T47D (cell line): ENCODE data around the gene NDUFAF3.

ENCODE experiments used
- DNase-seq, 2 experiments: peaks; one replicate each; pipeline versions ENCODE4 v3.0.0 to v3.0.0-alpha.2; 2011 to 2012; ENCODE audit warnings: low read depth in 1 of 2, low spot score in 1 of 2
- JUND ChIP-seq: IDR thresholded peaks from 2 replicates; pipeline ENCODE4 v1.6.1; 2012; ENCODE audit warnings: low read depth
- in situ Hi-C: cut with HindIII; loops from 2 replicates; pipeline ENCODE4 v1.10.0; 2016; ENCODE audit warnings: low sequenced_read_pairs, low pct_unique_long_range_greater_than_20kb

NDUFAF3 gene, protein sequence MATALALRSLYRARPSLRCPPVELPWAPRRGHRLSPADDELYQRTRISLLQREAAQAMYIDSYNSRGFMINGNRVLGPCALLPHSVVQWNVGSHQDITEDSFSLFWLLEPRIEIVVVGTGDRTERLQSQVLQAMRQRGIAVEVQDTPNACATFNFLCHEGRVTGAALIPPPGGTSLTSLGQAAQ

DNA sequence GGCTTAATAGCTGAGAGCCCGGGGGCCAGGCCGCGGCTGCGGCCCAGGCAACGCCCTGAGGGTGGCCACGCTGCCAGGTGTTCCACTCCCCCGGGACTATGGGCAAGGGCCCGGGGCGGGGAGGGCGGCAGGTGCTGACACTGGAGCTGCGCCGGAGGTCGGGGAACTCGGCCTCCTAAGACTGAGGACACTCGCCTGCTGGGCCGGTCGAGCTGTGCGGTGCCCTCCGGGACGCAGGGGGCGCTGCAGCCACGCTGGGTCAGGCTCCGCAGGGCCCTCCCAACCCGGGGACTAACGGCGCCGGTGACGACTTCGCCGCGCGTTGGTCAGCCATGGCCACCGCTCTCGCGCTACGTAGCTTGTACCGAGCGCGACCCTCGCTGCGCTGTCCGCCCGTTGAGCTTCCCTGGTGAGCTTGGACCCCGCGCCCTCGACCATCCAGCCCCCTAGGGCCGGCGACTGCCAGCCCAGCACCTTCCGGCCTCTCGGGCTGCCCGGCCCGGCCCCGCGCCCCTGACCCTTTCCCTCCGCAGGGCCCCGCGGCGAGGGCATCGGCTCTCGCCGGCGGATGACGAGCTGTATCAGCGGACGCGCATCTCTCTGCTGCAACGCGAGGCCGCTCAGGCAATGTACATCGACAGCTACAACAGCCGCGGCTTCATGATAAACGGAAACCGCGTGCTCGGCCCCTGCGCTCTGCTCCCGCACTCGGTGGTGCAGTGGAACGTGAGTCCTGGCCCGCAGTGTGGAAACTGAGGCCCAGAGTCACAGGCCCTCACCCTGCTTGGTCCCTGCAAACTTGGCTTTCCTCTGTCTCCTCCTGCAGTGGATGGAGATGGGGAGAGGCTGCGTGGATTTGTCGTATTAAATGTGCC, at the start of gene NDUFAF3:
TSS of gene NDUFAF3 (plus strand) at position 309 of the 875 bp plus-strand sequence. CDS start at position 333, 24 bp downstream.
- TF ChIP-seq JUND = no peak
- in situ Hi-C loops = no loop called here
- peak; percentile 57 to 96 for DNase-seq

DNA sequence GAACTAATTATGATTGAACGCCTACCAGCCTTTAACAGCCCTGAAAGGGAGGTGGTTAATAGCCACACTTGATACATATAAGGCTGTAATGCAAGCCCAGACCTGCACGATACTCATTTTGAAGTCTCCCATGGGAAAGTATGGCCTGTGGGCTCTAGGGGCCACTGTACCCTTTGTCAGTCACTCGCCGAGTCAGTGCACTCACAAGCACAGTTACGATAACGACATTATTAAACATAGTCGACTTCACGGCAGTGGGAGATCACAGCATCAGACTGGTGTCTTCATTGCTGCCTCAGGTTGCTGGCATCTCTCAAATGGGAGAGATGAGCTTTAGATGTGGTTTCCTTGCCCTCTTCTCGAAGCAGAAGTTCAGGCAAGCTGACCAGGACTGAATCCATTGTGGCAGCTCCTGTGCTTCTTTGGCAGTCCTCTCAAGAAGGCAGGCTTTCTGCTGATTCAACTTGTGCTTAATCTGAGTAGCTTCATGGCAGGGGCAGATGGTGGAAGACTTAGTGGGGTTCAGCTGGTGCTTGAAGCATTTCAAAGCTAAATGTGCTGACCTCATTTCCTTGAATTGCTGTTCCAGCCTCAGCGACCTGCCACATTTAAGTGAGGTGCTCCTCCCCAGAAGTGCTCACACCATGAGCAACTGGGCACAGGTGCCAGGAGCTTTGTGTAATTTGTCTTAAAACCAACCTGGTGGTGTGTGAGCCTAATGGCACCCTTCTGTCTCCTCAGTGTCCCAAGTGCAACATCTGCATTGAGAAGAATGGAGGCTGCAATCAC, 47.7 kb upstream of the NDUFAF3 start:
- DNase-seq = no peak
- in situ Hi-C loops = no loop called here
- TF ChIP-seq JUND = no peak

DNA sequence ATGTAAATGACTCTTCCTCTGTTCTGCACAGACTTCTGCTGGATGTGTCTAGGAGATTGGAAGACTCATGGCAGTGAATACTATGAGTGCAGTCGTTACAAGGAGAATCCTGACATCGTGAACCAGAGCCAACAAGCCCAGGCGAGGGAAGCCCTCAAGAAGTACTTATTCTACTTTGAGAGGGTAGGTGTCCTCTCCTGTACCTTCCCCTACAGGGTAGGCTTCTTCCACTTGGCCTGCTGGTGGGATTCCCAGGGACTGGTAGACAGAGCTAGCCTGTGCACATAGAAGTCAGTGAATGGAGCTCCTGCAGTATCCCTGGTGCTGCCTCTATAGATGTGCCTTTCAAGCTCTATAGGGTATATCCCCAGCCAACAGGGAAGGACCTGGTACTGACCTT, 42.5 kb upstream of the NDUFAF3 start:
- no peak for TF ChIP-seq JUND
- in situ Hi-C loops = no loop called here
- DNase-seq = no peak

DNA sequence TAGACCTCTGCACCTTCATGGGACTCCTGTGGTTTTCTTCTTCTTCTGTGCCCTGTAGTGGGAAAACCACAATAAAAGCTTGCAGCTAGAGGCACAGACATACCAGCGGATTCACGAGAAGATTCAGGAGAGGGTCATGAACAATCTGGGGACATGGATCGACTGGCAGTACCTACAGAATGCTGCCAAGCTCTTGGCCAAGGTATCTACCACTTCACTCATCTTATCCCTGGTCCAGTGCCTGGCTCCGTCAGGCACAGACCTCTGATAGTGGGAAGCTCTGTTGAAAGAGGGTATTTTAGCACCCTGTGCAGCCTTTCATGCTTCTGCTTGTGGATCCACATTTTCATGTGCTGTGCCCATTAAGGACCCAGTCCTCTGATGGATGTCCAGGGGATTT, 41.6 kb upstream of the NDUFAF3 start:
- no peak for TF ChIP-seq JUND
- no peak for DNase-seq
- in situ Hi-C loops = no loop called here

DNA sequence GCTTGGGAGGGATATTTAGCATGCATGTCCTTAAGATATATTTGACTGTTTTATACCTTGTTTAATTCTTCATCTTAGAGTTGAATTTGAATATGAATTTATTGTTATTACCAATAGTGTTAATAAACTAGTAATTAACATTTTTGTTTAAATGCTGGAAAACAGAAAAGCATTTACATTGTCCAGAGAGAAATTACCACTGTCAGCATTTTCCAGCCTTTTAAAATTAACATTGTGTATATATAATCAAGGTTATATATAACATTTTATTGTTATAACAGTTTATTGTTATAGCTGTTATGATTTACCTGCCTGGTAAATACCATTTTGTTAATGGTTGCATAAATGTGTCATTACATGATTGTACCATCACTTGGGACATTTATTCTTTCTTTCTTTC, 39.9 kb upstream of the NDUFAF3 start:
- no peak for TF ChIP-seq JUND
- in situ Hi-C loops = no loop called here
- no peak for DNase-seq

DNA sequence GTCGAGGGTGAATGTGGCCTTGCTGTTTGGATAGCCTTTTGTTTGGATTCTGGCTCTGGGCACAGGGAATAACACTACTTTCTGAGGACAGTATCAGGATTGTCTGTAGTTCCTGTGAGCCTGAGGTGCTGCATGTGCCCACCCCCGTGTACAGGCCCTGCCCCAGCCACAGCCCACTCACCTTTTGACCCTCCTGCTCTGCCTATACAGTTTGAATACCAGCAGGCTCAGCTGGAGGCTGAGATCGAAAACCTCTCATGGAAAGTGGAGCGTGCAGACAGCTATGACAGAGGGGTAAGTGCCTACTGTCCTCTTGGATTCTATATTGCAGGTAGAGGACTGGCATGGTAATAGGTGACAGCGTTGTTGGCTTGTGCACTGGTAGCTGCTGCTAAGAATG, 39.2 kb upstream of the NDUFAF3 start:
- no peak for TF ChIP-seq JUND
- in situ Hi-C loops = no loop called here
- DNase-seq = no peak

DNA sequence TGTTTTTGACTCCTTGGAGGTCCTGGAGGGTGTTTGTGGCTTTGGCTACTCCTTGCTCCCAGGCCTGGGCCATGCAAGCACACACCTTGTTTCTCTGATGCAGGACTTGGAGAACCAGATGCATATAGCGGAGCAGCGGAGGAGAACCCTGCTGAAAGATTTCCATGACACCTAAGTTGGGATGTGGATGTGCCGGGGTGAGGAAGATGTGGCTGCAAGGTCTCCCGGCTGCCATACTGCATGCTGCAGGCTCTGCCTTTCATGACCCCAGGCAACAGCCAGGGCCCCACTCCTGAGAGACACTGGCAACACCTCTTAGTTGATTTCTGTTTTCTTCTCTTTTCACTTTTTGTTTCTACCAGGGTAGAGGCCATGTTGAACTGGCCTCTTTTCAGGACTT, 38.8 kb upstream of the NDUFAF3 start:
- DNase-seq = no peak
- in situ Hi-C loops = no loop called here
- TF ChIP-seq JUND = no peak

DNA sequence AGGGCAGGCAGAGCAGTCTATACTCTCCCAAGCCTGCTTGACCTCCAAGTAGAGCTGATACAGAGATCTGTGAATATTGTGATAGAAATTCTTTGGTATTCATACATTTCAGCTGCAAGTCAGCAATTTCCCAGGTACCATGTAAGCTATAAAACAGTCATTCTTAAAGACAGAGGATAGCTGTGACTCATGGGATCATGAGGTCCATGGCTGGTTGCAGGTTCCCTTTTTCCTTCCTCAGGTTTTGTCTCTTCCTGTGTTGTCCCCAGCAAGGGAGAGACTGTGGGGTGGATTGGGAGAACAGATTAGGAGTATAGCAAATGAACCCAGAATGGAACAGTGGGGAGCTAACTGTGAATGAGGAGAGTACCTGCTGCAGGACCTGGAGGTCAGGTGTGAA, 37.3 kb upstream of the NDUFAF3 start:
- TF ChIP-seq JUND = no peak
- in situ Hi-C loops = no loop called here

DNA sequence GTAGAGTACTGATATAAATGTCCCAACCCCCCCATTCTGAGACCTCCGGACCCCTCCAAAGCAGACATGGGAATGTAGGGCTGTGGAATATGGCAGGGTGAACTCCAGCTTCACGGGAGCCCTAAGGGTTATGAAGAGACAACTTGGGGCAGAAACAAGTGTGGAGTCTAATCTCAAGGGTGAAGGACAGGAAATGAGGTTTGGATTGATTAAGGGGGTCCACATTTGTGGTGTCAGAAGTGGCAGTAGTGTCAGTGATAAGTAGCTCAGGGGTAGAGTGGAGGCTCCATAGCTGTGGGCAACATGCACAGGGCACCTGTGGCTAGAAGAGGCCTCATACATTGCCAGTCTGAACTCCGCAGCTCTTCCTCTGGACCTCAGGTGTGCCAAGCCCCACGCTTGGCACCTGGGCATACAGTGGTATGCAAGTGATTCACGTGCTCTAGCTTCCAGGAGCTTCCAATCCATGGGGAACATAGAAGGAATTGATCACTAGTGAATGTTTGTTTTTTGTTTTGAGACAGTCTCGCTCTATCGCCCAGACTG, 36.0 kb upstream of the NDUFAF3 start:
- TF ChIP-seq JUND = no peak
- DNase-seq = no peak
- in situ Hi-C loops = no loop called here

More for the DNA sequence above, 37.3 kb upstream of the NDUFAF3 start:
- DNase-seq = no peak

DNA sequence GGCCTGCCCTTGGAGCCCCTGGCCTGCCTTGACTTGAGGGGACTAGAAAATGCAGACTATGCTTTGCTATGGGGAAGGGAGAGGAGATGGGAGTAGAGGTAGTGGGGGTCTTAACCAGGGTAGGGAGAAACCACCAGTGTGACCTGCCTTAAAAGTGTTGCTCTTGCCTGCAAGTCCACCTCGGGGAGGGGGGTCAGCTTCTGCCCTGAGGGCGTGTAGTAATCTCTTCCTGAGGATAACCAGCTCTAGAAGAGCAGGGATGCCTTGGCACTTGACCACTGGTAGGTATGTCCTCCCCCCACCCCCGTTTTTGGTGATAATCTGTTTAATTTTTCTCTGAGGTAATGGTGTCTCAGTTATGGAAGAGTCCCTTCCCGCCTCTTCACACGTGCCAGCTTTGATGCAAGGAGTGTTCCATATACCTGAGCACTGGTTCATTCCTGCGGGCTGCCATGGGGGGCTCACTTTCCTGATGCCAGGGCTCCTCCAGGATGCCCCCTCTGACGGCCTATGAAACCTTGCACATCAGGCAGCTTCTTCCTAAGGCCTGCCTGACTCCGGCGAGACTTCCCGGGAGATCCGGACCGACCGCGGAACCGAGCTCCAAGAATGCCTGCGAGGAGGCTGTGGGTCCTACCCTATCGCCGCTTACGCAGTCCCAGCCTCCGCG, 32.7 kb upstream of the NDUFAF3 start:
- no peak for TF ChIP-seq JUND
- in situ Hi-C loops = no loop called here
- no peak for DNase-seq

DNA sequence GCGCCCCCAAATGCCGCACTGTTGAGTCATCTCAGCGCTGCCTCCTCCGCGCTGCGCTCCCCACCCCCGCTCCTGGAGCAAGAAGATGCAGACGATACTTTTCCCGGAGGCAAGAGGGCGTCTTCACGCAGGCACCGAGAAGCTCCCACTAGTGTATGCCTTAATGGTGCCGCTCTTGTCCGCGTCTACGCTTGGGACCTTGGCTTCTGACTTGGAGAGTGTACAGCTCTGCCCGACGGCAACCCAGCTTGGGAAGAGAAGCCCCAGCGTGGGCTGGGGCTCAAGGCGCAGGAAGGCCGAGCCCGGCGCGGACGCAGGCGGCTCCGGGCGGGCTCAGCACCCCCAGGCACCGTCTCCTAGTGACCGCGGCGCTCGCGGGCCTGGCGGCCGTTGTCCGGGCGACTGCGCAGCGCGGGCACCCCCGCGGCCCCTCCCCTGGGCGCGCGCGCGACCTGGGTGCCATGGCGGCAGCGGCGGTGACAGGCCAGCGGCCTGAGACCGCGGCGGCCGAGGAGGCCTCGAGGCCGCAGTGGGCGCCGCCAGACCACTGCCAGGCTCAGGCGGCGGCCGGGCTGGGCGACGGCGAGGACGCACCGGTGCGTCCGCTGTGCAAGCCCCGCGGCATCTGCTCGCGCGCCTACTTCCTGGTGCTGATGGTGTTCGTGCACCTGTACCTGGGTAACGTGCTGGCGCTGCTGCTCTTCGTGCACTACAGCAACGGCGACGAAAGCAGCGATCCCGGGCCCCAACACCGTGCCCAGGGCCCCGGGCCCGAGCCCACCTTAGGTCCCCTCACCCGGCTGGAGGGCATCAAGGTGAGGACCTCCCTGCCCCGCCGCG, 31.9 kb upstream of the NDUFAF3 start, which contains the start of gene P4HTM:
TSS of gene P4HTM (plus strand) at position 446 of the 840 bp plus-strand sequence. CDS start at position 462, 16 bp downstream.
- peak; percentile 63; the same call in 1 of the 2 replicates for TF ChIP-seq JUND
- in situ Hi-C loops = no loop called here
- DNase-seq = peak; percentile 26 to 80
